ENCODE results near the gene FUT2.

GRCh38 chr19:48703316-48703715 is 7.5 kb downstream of the FUT2 start:
- TF ChIP-seq CTCF (tag by site-specific recombination; IDR thresholded peaks at IDR 0.05) (no peak), ZNF580 (tag by site-specific recombination; IDR thresholded peaks at IDR 0.05) (no peak), SALL2 (tag by site-specific recombination; IDR thresholded peaks at IDR 0.05; ENCODE audit: borderline replicate concordance) (no peak), ZNF311 (tag by site-specific recombination; IDR thresholded peaks at IDR 0.05; ENCODE audit: borderline replicate concordance) (no peak), ZNF266 (tag by site-specific recombination; IDR thresholded peaks at IDR 0.05; ENCODE audit: low read depth) (no peak), ATF2 (tag by site-specific recombination; IDR thresholded peaks at IDR 0.05; ENCODE audit: low read depth) (no peak)

Data from HEK293 (cell line).